DND-41 (cell line): ENCODE data around the gene PDE4D.

Experiments
- ATAC-seq: fragments of 200-7000 bp; cut with Tn5 transposase; 3 replicates; pipeline ENCODE4 v1.9.1; 2021; ENCODE audit warnings: low read depth; ENCODE audit not compliant: insufficient read depth
- DNase-seq: peaks from one replicate; pipeline ENCODE4 v3.0.0-alpha.2; 2020
- H2AFZ ChIP-seq: 2 replicates; pipeline ENCODE4 v1.6.0; 2012; ENCODE audit warnings: low read depth, low read length
- H3K27ac ChIP-seq: 2 replicates; pipeline ENCODE4 v1.5.1; 2012; ENCODE audit warnings: low read length, inconsistent platforms
- H3K27me3 ChIP-seq: fragments of 200-600 bp; sonication (generic); 2 replicates; pipeline ENCODE4 v1.6.0; 2012; ENCODE audit warnings: low read length, mild to moderate bottlenecking, inconsistent platforms; ENCODE audit not compliant: insufficient read depth, poor library complexity
- H3K36me3 ChIP-seq: 2 replicates; pipeline ENCODE4 v1.5.1; 2012; ENCODE audit warnings: low read length, inconsistent platforms; ENCODE audit not compliant: insufficient read depth
- H3K4me1 ChIP-seq: 2 replicates; pipeline ENCODE4 v1.5.1; 2012; ENCODE audit warnings: mild to moderate bottlenecking, low read length; ENCODE audit not compliant: insufficient read depth
- H3K4me2 ChIP-seq: 2 replicates; pipeline ENCODE4 v1.6.0; 2012; ENCODE audit warnings: mild to moderate bottlenecking, moderate library complexity, low read length, inconsistent platforms; ENCODE audit not compliant: insufficient read depth
- H3K4me3 ChIP-seq, 2 experiments: fragments of 200-600 bp in 1 of 2; shearing (Covaris generic) in 1 of 2; 2 replicates each; pipeline ENCODE4 v1.5.1; 2012 to 2016; ENCODE audit warnings: inconsistent platforms in 2 of 2, low read length in 2 of 2, mild to moderate bottlenecking in 2 of 2, low read depth in 1 of 2, moderate library complexity in 1 of 2
- H3K79me2 ChIP-seq: 2 replicates; pipeline ENCODE4 v1.6.0; 2012; ENCODE audit warnings: low read length, inconsistent platforms; ENCODE audit not compliant: insufficient read depth
- H3K9ac ChIP-seq: 2 replicates; pipeline ENCODE4 v1.6.0; 2012; ENCODE audit warnings: low read depth, mild to moderate bottlenecking, inconsistent platforms, low read length, moderate library complexity
- H3K9me3 ChIP-seq: 2 replicates; pipeline ENCODE4 v1.5.1; 2012; ENCODE audit warnings: low read length, moderate library complexity, mild to moderate bottlenecking, inconsistent platforms; ENCODE audit not compliant: insufficient read depth, severe bottlenecking
- H4K20me1 ChIP-seq: 2 replicates; pipeline ENCODE4 v1.6.0; 2012; ENCODE audit warnings: low read length; ENCODE audit not compliant: insufficient read depth
- EZH2 ChIP-seq: IDR thresholded peaks from 3 replicates; pipeline ENCODE4 v1.6.1; 2012; ENCODE audit warnings: borderline replicate concordance, low read depth, mild to moderate bottlenecking, moderate library complexity, low read length, inconsistent platforms; ENCODE audit not compliant: severe bottlenecking
- TF ChIP-seq, protein P1 (sequence below): IDR thresholded peaks from 2 replicates; pipeline ENCODE4 v1.5.1; 2012; ENCODE audit warnings: borderline replicate concordance, low read length, moderate library complexity, mild to moderate bottlenecking; ENCODE audit not compliant: poor library complexity, severe bottlenecking; ENCODE audit errors: extremely low read depth

The PDE4D gene

DNA sequence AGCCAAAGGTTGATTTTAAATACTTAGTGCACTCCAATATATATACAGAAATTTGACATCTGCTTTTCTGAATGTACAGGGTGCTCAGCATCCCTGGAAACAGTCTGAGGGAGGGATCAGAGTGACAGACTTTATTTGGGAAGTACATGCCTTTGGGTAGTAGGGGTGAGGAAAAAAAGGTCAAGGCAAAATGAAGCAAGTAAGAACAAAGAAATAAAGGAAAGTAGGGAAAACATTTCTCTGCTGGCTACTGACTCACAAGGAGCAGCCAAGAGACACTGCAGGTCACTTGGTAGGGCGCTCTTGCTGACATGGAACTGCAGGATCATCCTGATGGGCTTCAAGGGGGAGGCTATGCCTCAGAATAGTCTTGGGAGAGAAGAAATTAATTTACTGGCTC lies 929.7 kb downstream of the PDE4D start:
- no peaks in the 10 kb centered on the region for H3K79me2 ChIP-seq
- no peak overlapping the region for H3K4me3 ChIP-seq

DNA sequence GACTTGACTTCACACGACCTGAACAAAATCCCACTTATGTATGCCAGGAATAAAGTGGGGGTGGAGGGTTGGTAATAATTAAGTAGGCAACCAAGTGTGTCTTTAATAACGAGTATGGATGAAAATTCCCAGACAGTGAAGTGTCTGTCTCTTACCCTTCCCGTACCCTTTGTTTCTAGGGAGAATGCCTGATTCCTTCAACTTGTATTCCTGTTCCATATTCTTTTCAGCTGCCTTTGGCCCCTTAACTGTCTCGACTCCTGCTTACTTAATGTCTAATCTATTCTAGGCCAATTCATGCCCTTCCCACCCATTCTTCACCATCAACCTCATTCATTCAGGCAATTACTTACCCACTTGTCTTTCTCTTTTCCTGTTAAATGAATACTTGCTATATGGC lies 930.2 kb downstream of the PDE4D start:
- H3K9me3 ChIP-seq, result no peaks in the 10 kb centered on the region
- H3K4me1 ChIP-seq, result no peaks in the 10 kb centered on the region
- H3K9ac ChIP-seq, result no peak overlapping the region
- H3K4me3 ChIP-seq, result no peak overlapping the region
- H4K20me1 ChIP-seq, result no peaks in the 10 kb centered on the region
- DNase-seq (no peak), ATAC-seq (no peak)
- no peak overlapping the region for H2AFZ ChIP-seq
- no peaks in the 10 kb centered on the region for H3K79me2 ChIP-seq
- no peaks in the 10 kb centered on the region for H3K27me3 ChIP-seq
- TF ChIP-seq EZH2, result no peak
- TF ChIP-seq, protein P1, sequence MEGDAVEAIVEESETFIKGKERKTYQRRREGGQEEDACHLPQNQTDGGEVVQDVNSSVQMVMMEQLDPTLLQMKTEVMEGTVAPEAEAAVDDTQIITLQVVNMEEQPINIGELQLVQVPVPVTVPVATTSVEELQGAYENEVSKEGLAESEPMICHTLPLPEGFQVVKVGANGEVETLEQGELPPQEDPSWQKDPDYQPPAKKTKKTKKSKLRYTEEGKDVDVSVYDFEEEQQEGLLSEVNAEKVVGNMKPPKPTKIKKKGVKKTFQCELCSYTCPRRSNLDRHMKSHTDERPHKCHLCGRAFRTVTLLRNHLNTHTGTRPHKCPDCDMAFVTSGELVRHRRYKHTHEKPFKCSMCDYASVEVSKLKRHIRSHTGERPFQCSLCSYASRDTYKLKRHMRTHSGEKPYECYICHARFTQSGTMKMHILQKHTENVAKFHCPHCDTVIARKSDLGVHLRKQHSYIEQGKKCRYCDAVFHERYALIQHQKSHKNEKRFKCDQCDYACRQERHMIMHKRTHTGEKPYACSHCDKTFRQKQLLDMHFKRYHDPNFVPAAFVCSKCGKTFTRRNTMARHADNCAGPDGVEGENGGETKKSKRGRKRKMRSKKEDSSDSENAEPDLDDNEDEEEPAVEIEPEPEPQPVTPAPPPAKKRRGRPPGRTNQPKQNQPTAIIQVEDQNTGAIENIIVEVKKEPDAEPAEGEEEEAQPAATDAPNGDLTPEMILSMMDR, result no peak
- no peak overlapping the region for H3K27ac ChIP-seq
- no peaks in the 10 kb centered on the region for H3K36me3 ChIP-seq
- no peak overlapping the region for H3K4me2 ChIP-seq

More for the DNA sequence above, 929.7 kb downstream of the PDE4D start:
- TF ChIP-seq EZH2, result no peak
- TF ChIP-seq, protein P1, result no peak
- Histone ChIP-seq H3K4me1 (no peaks in the 10 kb centered on the region), H3K9me3 (no peaks in the 10 kb centered on the region), H3K27me3 (no peaks in the 10 kb centered on the region), H2AFZ (no peak overlapping the region), H4K20me1 (no peaks in the 10 kb centered on the region), H3K36me3 (no peaks in the 10 kb centered on the region), H3K9ac (no peak overlapping the region), H3K27ac (no peak overlapping the region), H3K4me2 (no peak overlapping the region)
- no peak for ATAC-seq
- no peak for DNase-seq

DNA sequence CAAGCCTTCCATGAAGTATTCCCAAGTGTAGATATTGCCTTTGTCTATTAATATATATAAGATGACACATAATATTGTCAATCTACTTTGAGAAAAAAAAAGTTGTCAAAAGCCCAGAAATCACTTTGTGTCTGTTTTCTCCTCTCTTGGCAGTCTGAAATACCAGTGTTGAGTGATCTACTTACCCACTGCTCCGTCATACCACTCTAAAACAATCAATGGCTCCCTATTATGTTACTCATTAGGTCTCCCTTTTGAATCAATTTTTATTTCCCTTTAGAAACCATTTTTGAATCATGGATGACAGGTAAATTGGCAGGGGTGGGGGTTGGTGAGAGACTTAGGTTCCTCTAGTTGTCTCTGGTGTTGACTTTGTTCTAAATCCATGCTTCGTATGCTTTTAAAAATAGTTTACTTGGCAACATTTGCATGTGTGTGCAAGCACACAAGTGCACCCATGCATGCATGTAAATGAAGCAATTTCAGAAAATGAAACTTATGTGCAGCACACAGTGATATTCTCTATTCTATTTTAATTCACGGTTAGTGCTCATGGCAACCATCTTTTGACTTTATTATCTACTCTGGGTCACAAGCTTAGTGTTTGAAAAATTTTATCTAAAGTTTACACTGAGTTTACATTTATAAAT lies 931.8 kb downstream of the PDE4D start:
- Histone ChIP-seq H3K4me1 (no peaks in the 10 kb centered on the region), H3K79me2 (no peaks in the 10 kb centered on the region), H3K36me3 (no peaks in the 10 kb centered on the region), H4K20me1 (no peaks in the 10 kb centered on the region), H3K4me3 (no peak overlapping the region), H3K9ac (no peak overlapping the region), H3K9me3 (no peaks in the 10 kb centered on the region), H3K4me2 (no peak overlapping the region), H3K27ac (no peak overlapping the region), H2AFZ (no peak overlapping the region), H3K27me3 (no peaks in the 10 kb centered on the region)
- no peak for TF ChIP-seq EZH2
- TF ChIP-seq, protein P1, result no peak
- DNase-seq, result no peak
- ATAC-seq, result no peak
